ENCODE results near the gene SPOUT1.

DNA sequence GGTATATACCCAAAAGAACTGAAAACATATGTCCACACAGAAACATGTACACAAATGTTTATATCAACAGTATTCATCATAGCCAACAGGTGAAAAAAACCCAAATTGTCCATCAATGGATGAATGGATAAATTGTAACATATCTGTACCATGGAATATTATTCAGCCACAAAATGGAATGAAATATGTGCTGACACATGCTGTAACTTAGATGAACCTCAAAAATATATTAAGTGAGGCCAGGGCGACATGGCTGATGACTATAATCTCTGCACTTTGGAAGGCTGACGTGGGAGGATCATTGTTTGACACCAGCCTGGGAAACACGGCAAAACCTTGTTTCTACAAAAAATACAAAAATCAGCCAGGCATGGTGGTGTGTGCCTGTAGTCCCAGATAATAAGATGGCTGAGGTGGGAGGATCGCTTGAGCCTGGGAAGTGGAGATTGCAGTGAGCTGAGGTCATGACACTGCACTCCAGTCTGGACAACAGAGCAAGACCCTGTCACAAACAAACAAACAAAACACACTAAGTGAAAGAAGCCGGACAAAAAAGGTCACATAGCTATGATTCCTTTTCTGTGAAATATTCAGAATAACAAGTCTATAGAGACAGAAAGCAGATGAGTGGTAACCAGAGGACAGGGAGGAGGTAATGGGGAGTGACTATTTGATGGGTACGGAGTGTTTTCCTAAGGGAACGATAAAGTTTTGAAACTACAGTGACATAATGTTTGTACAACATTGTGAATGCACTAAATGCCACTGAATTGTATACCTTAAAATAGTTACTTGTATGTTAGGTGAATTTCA, 40.7 kb upstream of the SPOUT1 start:
- TF ChIP-seq, protein P1, sequence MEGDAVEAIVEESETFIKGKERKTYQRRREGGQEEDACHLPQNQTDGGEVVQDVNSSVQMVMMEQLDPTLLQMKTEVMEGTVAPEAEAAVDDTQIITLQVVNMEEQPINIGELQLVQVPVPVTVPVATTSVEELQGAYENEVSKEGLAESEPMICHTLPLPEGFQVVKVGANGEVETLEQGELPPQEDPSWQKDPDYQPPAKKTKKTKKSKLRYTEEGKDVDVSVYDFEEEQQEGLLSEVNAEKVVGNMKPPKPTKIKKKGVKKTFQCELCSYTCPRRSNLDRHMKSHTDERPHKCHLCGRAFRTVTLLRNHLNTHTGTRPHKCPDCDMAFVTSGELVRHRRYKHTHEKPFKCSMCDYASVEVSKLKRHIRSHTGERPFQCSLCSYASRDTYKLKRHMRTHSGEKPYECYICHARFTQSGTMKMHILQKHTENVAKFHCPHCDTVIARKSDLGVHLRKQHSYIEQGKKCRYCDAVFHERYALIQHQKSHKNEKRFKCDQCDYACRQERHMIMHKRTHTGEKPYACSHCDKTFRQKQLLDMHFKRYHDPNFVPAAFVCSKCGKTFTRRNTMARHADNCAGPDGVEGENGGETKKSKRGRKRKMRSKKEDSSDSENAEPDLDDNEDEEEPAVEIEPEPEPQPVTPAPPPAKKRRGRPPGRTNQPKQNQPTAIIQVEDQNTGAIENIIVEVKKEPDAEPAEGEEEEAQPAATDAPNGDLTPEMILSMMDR (conservative IDR thresholded peaks at IDR 0.05) = no peak
- TF ChIP-seq EZH2 (IDR thresholded peaks at IDR 0.05; ENCODE audit: low read depth) = no peak
